Effector memory CD4-positive, alpha-beta T cell (primary cell): ENCODE results near the gene ZNF777.

Source experiments
- DNase-seq, 3 donors: peaks; one replicate each; pipeline ENCODE4 v3.0.0-alpha.2; 2020
- H3K27ac ChIP-seq: 2 replicates; pipeline ENCODE4 v1.7.0; 2013; ENCODE audit warnings: mild to moderate bottlenecking, low read length, moderate library complexity; ENCODE audit not compliant: insufficient read depth, poor library complexity, severe bottlenecking
- H3K27me3 ChIP-seq: replicated peaks from 2 replicates; pipeline ENCODE4 v1.7.0; 2013; ENCODE audit warnings: mild to moderate bottlenecking, low read length; ENCODE audit not compliant: insufficient read depth, control insufficient read depth, poor library complexity, severe bottlenecking
- H3K36me3 ChIP-seq: 2 replicates; pipeline ENCODE4 v1.7.0; 2013; ENCODE audit warnings: mild to moderate bottlenecking, low read length, moderate library complexity; ENCODE audit not compliant: control insufficient read depth, insufficient read depth
- H3K4me1 ChIP-seq: 2 replicates; pipeline ENCODE4 v1.7.0; 2013; ENCODE audit warnings: low read length, mild to moderate bottlenecking; ENCODE audit not compliant: control insufficient read depth, insufficient read depth, poor library complexity, severe bottlenecking
- H3K4me3 ChIP-seq: 2 replicates; pipeline ENCODE4 v1.7.0; 2013; ENCODE audit warnings: low read length, low read depth, mild to moderate bottlenecking; ENCODE audit not compliant: insufficient read depth, poor library complexity, severe bottlenecking
- H3K9me3 ChIP-seq: 2 replicates; pipeline ENCODE4 v1.7.0; 2013; ENCODE audit warnings: mild to moderate bottlenecking, low read length, moderate library complexity; ENCODE audit not compliant: control insufficient read depth

Gene ZNF777

GRCh38 chr7:149477494-149478443 lies 16.9 kb upstream of the ZNF777 start:
- DNase-seq, result no peak
- H3K27ac ChIP-seq, result no peak overlapping the region
- H3K4me3 ChIP-seq, result no peak overlapping the region
- no peaks in the 10 kb centered on the region for H3K9me3 ChIP-seq
- H3K27me3 ChIP-seq, result no peaks in the 10 kb centered on the region
- peaks cover 52% of the 10 kb centered on the region for H3K36me3 ChIP-seq
- no peaks in the 10 kb centered on the region for H3K4me1 ChIP-seq

GRCh38 chr7:149476791-149477190 lies 15.9 kb upstream of the ZNF777 start:
- H3K36me3 ChIP-seq, result peaks cover 52% of the 10 kb centered on the region
- no peaks in the 10 kb centered on the region for H3K27me3 ChIP-seq
- no peak for DNase-seq
- H3K9me3 ChIP-seq, result no peaks in the 10 kb centered on the region
- no peak overlapping the region for H3K4me3 ChIP-seq
- H3K27ac ChIP-seq, result no peak overlapping the region
- H3K4me1 ChIP-seq, result no peaks in the 10 kb centered on the region

- no peaks in the 10 kb centered on the region for H3K27me3 ChIP-seq
Measured at GRCh38 chr7:149475121-149476045, 14.5 kb upstream of the ZNF777 start.

GRCh38 chr7:149474309-149475120 lies 13.7 kb upstream of the ZNF777 start:
- Histone ChIP-seq H3K9me3 (no peaks in the 10 kb centered on the region), H3K4me1 (no peaks in the 10 kb centered on the region), H3K4me3 (no peak overlapping the region), H3K27ac (no peak overlapping the region), H3K27me3 (no peaks in the 10 kb centered on the region), H3K36me3 (peaks cover 46% of the 10 kb centered on the region)
- DNase-seq, result no peak

More at GRCh38 chr7:149475121-149476045, 14.5 kb upstream of the ZNF777 start:
- Histone ChIP-seq H3K4me1 (no peaks in the 10 kb centered on the region), H3K36me3 (peaks cover 46% of the 10 kb centered on the region), H3K27ac (no peak overlapping the region), H3K9me3 (no peaks in the 10 kb centered on the region), H3K4me3 (no peak overlapping the region)
- no peak for DNase-seq

DNA sequence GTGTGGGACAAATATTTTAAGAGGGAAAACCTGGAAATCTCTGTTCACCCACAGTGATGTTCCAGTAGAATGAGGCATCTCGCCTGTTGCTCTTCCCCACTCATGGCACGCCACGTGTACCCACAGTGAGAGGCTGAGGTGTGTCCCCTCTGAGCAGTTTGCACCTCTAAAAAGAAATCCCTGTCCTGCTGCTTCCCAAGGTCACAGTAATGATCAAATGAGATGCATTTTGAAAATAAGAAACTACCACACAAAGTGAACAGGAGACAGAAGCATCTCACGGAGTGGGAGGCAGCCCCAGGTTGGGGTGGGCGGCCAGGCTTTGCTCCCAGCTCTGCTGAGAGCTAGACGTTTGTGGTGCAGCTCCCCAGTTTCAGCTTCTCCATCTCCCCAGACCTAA lies 12.4 kb upstream of the ZNF777 start:
- no peaks in the 10 kb centered on the region for H3K27me3 ChIP-seq
- no peak overlapping the region for H3K4me3 ChIP-seq
- no peaks in the 10 kb centered on the region for H3K4me1 ChIP-seq
- DNase-seq, result no peak
- no peak overlapping the region for H3K27ac ChIP-seq
- H3K36me3 ChIP-seq, result peaks cover 41% of the 10 kb centered on the region
- H3K9me3 ChIP-seq, result no peaks in the 10 kb centered on the region

- Histone ChIP-seq H3K36me3 (peaks cover 28% of the 10 kb centered on the region), H3K4me1 (no peaks in the 10 kb centered on the region), H3K27ac (no peak overlapping the region), H3K4me3 (no peak overlapping the region), H3K9me3 (no peaks in the 10 kb centered on the region), H3K27me3 (no peaks in the 10 kb centered on the region)
- no peak for DNase-seq
Measured at GRCh38 chr7:149471289-149471953, 10.6 kb upstream of the ZNF777 start.

- no peaks in the 10 kb centered on the region for H3K4me1 ChIP-seq
- no peaks in the 10 kb centered on the region for H3K27me3 ChIP-seq
- DNase-seq, result no peak
- H3K36me3 ChIP-seq, result peaks cover 16% of the 10 kb centered on the region
- H3K27ac ChIP-seq, result no peak overlapping the region
- no peaks in the 10 kb centered on the region for H3K9me3 ChIP-seq
- no peak overlapping the region for H3K4me3 ChIP-seq
Measured at GRCh38 chr7:149469806-149470205, 8.9 kb upstream of the ZNF777 start.

GRCh38 chr7:149468208-149468607 lies 7.3 kb upstream of the ZNF777 start:
- H3K4me1 ChIP-seq, result no peaks in the 10 kb centered on the region
- no peaks in the 10 kb centered on the region for H3K27me3 ChIP-seq
- H3K36me3 ChIP-seq, result peaks cover 1% of the 10 kb centered on the region
- no peak for DNase-seq
- H3K27ac ChIP-seq, result no peak overlapping the region
- H3K9me3 ChIP-seq, result no peaks in the 10 kb centered on the region
- H3K4me3 ChIP-seq, result no peak overlapping the region

DNA sequence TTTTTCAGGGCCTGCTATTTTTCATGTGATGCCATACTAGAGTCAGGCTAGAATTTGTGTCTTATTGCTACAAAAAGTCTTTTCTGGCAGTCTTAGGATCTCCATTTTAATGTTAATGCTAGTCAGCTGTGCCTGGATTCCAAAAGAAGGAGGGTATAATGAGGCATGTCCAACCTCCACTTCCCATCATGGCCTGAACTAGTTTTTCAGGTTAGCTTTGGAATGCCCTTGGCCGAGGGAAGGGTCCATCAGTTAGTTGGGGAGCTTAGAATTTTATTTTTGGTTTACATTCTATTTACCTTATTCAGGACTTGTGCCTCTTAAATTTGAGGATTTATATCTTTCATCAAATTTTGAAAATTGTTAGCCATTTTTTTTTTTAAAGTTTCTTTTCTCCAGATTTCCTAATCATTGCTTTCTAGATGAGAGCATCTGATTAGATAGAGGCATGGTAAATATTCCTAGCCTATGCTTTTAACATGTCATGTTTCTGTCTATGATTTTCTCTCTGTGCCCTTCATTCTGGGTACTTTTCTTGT lies 6.5 kb upstream of the ZNF777 start:
- Histone ChIP-seq H3K27me3 (no peaks in the 10 kb centered on the region), H3K27ac (no peak overlapping the region), H3K36me3 (no peaks in the 10 kb centered on the region), H3K9me3 (no peaks in the 10 kb centered on the region), H3K4me1 (no peaks in the 10 kb centered on the region), H3K4me3 (no peak overlapping the region)
- DNase-seq, result no peak
